Measurements from ENCODE around the gene PCNT.
"Not testable (repeated sequence)": the region's sequence is repeated elsewhere in the genome, so short reads cannot be mapped to it uniquely, and the experiment has no call there.

The PCNT gene

GRCh38 chr21:46452710-46453109 lies 128.8 kb downstream of the PCNT start:
- DNase-seq (ENCODE audit: low read depth): no peak

GRCh38 chr21:46454142-46454541 lies 130.2 kb downstream of the PCNT start:
- no peak for DNase-seq (ENCODE audit: low read depth)

DNA sequence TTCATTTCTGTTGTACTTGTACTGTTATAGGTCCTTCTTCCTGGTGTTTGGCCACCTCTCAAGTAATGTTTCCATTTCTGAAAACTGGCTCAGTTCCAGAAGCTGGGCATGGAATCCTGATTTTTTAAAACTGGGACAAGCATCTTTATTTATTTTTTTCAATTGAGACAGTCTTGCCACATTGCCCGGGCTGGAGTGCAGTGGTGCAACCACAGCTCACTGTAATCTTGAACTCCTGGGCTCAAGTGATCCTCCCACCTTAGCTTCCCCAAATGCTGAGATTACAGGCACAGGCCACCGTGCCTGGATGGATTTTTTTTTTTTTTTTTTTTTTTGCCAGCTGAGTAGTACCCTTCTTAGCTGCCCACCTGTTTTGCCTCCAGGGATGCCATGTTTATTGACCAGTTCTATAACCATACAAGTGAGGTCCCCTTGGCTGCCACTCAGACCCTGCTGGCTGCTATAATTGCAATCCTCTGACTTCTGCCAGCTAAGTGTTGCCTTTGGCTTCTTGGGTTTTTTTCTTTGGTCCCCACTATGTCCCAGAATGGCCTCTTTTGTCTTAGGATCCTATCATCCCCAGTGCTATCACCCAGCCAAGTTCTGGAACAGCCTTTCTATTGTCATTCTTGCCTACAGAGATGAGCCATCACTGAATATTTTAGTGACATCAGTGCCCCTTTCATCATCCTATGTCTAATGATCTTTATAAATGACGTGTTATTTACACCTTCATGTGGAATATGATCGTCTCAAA lies 130.9 kb downstream of the PCNT start:
- no peak for DNase-seq (ENCODE audit: low read depth)

DNA sequence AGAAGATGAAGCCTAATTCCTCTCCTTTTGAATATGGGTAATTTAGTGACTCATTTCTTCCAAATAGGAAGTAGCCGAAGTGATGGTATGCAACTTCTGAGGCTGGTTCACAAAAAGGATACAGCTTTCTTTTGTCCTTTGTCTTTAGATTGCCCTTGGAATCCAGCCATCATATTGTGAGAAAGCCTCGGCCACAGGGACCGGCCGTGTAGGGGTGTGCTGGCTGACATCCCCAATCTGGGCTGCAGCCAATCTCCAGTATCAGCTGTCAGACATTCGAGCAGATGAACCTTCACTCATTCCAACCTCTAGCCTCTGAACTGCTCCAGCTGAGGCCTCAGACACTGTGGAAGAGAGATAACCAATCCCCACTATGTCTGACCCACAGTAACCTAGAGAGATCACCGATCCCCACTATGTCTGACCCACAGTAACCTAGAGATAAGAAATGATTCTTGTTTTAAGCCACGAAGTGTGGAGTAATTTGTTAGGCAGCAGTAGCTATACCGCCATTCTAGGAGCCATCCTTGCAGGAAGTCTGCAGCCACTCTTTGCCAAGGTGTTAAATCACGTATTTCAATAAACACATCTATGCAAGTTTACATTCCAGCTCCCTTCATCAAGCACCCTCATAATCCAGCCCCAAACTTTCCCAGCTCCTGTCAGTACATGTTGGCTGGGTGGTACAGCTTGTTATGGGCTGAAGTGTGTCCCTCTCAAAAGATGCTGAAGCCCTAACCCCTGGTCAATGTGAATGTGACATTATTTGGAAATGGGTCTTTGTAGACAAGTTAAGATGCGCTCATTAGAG lies 131.8 kb downstream of the PCNT start:
- DNase-seq (ENCODE audit: low read depth): no peak

DNA sequence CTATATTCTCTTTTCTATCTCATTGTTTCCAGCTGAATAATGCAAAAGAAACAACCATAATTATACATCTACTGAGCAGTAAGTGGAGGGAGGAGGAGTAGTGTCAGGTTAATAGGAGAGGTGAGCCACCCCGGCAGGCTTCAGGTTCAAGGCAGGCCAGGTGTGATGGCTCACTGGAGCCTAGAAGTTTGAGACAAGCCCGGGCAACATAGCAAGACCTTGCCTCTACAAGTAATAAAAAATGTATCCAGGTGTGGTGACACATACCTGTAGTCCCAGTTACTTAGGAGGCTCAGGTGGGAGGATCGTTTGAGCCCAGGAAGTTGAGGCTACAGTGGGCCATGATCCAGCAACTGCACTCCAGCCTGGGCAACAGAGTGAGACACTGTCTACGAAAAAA lies 132.8 kb downstream of the PCNT start:
- DNase-seq (ENCODE audit: low read depth): no peak

- DNase-seq (ENCODE audit: low read depth): no peak
Observed at GRCh38 chr21:46457801-46458314, 133.9 kb downstream of the PCNT start.

GRCh38 chr21:46458315-46459023 lies 134.5 kb downstream of the PCNT start, which contains the start of gene DIP2A:
TSS of gene DIP2A (plus strand) at chr21:46458891. CDS start at chr21:46459132, 241 bp downstream.
- peak; percentile 69 for DNase-seq (ENCODE audit: low read depth)

DNA sequence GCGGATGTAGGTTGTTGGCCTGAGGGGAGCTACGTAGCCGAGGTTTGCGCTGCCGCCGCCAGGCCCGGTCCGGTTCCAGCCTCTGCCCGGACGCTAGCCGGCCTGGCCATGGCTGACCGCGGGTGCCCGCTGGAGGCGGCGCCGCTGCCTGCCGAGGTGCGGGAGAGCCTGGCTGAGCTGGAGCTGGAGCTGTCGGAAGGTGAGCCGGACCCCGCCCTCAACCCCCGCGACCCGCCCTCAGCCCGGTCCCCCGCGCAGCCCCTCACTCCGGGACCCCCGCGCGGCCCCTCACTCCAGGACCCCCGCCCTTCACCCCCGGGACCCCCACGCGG lies 135.0 kb downstream of the PCNT start:
- no peak for DNase-seq (ENCODE audit: low read depth)

- DNase-seq (ENCODE audit: low read depth): no peak
Observed at GRCh38 chr21:46459356-46460112, 135.6 kb downstream of the PCNT start.

GRCh38 chr21:46461909-46462308 lies 138.0 kb downstream of the PCNT start:
- DNase-seq (ENCODE audit: low read depth): no peak

- DNase-seq (ENCODE audit: low read depth): not testable (repeated sequence)
Observed at GRCh38 chr21:46465153-46465552, 141.2 kb downstream of the PCNT start.

DNA sequence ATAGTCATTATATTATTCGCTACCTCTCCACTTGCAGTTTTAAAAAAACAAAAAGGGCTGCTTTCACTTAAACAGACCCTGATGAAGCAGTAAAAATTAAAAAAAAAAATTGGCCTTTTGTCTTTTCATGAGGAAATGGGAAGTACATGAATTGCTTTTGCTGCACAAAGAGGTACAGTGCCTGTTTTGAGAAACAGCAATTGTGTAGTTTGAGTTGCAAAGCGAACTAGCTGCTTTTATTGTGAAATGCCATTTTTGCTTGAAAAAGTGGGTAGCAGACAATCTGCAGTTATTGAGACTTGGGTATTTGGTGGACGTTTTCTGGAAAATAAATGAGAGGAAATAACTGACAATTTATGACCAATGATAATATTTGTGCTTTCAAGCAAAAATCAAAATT lies 141.7 kb downstream of the PCNT start:
- DNase-seq (ENCODE audit: low read depth): no peak

DNA sequence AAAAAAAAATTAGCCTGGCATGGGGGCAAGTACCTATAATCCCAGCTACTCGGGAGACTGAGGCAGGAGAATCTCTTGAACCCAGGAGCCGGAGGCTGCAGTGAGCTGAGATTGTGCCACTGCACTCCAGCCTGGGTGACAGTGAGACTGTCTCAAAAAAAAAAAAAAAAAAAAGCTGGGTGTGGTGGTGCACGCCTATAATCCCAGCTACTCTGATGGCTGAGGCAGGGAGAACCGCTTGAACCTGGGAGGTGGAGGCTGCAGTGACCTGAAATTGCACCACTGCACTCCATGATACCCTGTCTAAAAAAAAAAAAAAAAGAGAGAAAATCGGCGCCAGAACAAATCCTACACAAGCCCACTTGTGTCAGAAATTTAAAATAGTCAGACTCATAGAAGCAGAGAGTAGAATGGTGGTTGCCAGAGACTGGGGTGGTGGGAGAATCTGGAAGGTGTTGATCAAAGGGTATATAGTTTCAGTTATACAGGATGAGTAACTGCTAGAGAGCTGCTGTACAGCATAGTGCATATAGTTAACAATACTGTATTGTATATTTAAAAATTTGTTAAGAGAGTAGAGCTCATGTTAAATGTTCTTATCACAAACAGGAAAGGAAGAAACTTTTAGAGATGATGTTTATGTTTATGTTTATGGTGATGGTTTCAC lies 144.3 kb downstream of the PCNT start:
- DNase-seq (ENCODE audit: low read depth): no peak

DNA sequence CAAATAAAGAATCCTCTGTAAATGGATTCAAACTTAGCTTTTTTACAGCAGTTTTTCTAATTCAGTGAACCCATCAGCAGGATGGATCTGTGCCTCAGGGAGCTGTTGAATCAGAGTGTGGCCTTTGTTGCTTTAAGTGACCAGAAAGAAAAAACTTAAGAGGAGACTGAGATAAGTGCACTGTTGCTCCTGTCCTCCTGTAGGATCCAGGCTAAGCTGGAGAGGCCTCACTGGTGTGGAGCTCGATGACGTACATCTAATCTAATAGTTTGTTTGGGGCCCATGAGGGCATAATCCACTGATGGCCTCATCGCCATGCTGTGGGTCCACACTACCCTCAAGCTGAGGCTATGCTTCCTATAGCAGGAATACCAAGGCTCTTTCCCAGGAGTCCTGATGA lies 145.3 kb downstream of the PCNT start:
- no peak for DNase-seq (ENCODE audit: low read depth)

GRCh38 chr21:46471514-46471913 lies 147.6 kb downstream of the PCNT start:
- DNase-seq (ENCODE audit: low read depth): no peak

DNA sequence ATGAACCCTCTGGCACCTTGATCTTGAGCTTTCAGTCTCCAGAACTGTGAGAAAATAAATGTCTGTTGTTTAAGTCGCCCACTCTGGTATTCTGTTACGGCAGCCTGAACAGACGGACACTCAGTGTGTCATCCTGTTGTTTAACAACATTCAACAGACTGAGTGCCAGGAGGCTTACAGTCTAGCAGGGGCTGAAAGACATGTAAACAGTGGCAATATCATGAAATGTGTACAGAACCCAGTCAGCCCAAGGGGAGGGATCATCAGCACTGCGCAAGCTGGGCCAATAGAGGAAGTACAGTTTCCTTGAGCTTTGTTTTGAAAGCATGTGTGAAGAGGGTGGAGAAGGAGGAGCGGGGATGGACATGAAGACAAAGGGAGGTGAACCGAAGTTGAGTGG lies 148.3 kb downstream of the PCNT start:
- DNase-seq (ENCODE audit: low read depth): no peak

DNA sequence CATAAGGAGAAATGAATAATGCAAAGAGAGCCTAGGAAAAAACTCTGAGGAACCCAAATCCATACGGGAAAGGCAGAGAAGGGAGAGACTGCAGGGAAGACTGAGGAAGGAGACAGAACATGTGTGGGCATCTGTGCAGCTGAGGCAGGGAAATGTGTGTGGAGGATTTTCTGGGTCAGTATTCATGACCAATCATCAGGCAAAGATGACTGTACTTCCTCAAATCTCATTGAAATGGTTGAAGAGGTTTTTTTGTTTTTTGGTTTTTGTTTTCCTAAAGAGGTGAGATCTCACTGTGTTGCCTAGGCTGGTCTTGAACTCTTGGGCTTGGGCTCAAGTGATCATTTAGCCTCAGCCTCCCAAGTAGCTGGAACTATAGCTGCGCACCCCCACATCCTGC lies 150.4 kb downstream of the PCNT start:
- DNase-seq (ENCODE audit: low read depth): no peak

DNA sequence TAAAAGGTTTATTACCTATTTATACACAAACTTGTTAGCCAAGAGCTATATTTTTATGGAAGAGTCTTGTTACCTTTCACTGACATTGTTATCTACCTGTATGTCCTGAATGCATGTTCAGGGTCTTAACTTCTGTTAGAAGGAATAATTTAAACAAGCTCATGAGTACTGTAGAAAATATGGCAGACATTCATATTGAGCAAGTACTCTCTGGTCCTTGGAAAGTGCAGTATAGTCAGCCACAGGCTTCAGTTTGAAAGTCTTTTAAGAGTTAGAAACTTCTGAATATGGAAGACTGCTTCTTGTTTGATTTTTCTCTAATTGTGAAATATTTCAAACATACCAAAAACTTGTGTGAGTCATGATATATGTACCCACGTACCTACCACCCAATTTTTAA lies 151.3 kb downstream of the PCNT start:
- no peak for DNase-seq (ENCODE audit: low read depth)

- DNase-seq (ENCODE audit: low read depth): no peak
Observed at GRCh38 chr21:46477765-46478164, 153.8 kb downstream of the PCNT start.

DNA sequence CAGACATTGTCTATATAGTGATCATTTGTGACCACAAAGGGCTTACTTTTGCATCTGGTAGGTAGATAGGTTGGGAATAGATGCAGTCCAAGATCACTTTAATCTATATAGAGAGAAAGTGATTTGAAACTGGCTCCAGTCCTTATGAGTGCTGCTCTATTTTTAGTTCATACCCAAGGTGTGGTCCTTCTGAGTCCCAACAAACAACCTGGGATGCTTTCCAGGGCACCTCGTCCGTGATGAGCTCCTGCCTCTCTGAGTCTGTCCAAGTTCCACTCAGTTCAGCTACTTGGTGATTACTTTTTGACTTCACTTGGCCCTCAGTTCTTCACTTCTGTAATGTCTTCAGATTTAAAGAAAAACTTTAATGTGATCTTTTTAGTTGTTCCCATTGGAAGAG lies 155.0 kb downstream of the PCNT start:
- DNase-seq (ENCODE audit: low read depth): no peak

DNA sequence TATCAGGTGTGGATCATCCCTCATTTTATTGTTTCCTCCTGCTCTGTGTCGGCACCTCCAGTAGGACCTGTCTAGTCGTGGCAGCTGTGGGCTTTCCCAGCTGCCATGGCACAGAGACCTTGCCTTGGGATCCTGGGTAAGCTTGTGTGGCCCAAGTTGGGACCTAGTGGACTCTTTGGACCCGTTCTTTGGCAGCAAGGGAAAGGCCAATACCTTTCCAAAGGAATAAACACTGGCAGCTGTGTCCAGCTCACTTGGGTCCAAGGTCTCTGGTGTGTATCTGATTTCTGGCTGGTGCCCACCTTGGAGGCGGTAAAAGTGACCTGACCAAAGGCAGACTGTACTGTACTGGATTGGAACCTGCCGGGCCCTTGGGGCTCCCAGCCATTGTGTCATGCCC lies 156.5 kb downstream of the PCNT start:
- DNase-seq (ENCODE audit: low read depth): no peak

Data from non-pigmented ciliary epithelial cell (primary cell).